Stimulated activated CD4-positive, alpha-beta T cell treated with anti-CD3 and anti-CD28 coated beads, Interleukin-4, amount 100 ng/mL, for 24 hours (primary cell): Measurements from ENCODE around the gene CBFA2T2.
A peak's percentile ranks its signal among the peaks of the same experiment; 100 is the strongest.
"Not testable (repeated sequence)": the region's sequence is repeated elsewhere in the genome, so short reads cannot be mapped to it uniquely, and the experiment has no call there.

ENCODE experiments used
- DNase-seq: peaks from one replicate; pipeline ENCODE4 v3.0.0-alpha.2; 2020

The CBFA2T2 gene

GRCh38 chr20:33685328-33686099 lies 195.6 kb downstream of the CBFA2T2 start:
- DNase-seq = peak; percentile 58

- DNase-seq = peak; percentile 95
These were observed 196.4 kb downstream of the CBFA2T2 start, which contains the start of gene E2F1 for GRCh38 chr20:33686100-33686983. E2F1 (minus strand) TSS chr20:33686385; CDS start chr20:33686264, 121 bp downstream.

GRCh38 chr20:33686984-33687366 lies 197.1 kb downstream of the CBFA2T2 start:
- DNase-seq = no peak

GRCh38 chr20:33687370-33687915 lies 197.5 kb downstream of the CBFA2T2 start:
- no peak for DNase-seq

- no peak for DNase-seq
These were observed 198.4 kb downstream of the CBFA2T2 start for GRCh38 chr20:33687993-33688937.

GRCh38 chr20:33688938-33689424 lies 199.1 kb downstream of the CBFA2T2 start:
- no peak for DNase-seq

- DNase-seq = no peak
These were observed 199.6 kb downstream of the CBFA2T2 start for GRCh38 chr20:33689493-33689892.

- peak; percentile 54 for DNase-seq
These were observed 200.1 kb downstream of the CBFA2T2 start for GRCh38 chr20:33689973-33690372.

- DNase-seq = no peak
These were observed 203.4 kb downstream of the CBFA2T2 start for GRCh38 chr20:33693289-33693688.

- no peak for DNase-seq
These were observed 204.1 kb downstream of the CBFA2T2 start for GRCh38 chr20:33693741-33694638.

GRCh38 chr20:33694639-33695012 lies 204.7 kb downstream of the CBFA2T2 start:
- no peak for DNase-seq

- DNase-seq = no peak
These were observed 206.6 kb downstream of the CBFA2T2 start for GRCh38 chr20:33696448-33696847.

- no peak for DNase-seq
These were observed 207.2 kb downstream of the CBFA2T2 start for GRCh38 chr20:33697129-33697528.

- not testable (repeated sequence) for DNase-seq
These were observed 209.1 kb downstream of the CBFA2T2 start for GRCh38 chr20:33698966-33699365.
